WERI-Rb-1 (cell line): ENCODE data around the gene NWD2.
"Not testable (repeated sequence)": the region's sequence is repeated elsewhere in the genome, so short reads cannot be mapped to it uniquely, and the experiment has no call there.

Experiments used
- DNase-seq: peaks from one replicate; pipeline ENCODE4 v3.0.0-alpha.2; 2020
- H3K27ac ChIP-seq: fragments of 250-450 bp; sonication (Bioruptor Pico); 2 replicates; pipeline ENCODE4 v1.5.1; 2020; ENCODE audit warnings: mild to moderate bottlenecking, moderate library complexity
- H3K27me3 ChIP-seq: fragments of 250-450 bp; sonication (Bioruptor Pico); 2 replicates; pipeline ENCODE4 v1.5.1; 2021; ENCODE audit warnings: mild to moderate bottlenecking, low read depth, moderate library complexity; ENCODE audit not compliant: insufficient read depth, severe bottlenecking
- H3K36me3 ChIP-seq: fragments of 250-450 bp; sonication (Bioruptor Pico); 2 replicates; pipeline ENCODE4 v1.5.1; 2020; ENCODE audit warnings: mild to moderate bottlenecking, moderate library complexity
- H3K4me3 ChIP-seq: 2 replicates; pipeline ENCODE4 v1.5.1; 2011; ENCODE audit warnings: low read depth, mild to moderate bottlenecking, control low read depth, low read length
- H3K9me3 ChIP-seq: fragments of 250-450 bp; sonication (Bioruptor Pico); 2 replicates; pipeline ENCODE4 v1.5.1; 2021; ENCODE audit warnings: mild to moderate bottlenecking, moderate library complexity; ENCODE audit not compliant: severe bottlenecking
- TF ChIP-seq, protein P1 (sequence below): IDR thresholded peaks from 2 replicates; pipeline ENCODE4 v1.5.1; 2011; ENCODE audit warnings: low read depth, mild to moderate bottlenecking, control low read depth, inconsistent platforms, low read length

Gene NWD2

DNA sequence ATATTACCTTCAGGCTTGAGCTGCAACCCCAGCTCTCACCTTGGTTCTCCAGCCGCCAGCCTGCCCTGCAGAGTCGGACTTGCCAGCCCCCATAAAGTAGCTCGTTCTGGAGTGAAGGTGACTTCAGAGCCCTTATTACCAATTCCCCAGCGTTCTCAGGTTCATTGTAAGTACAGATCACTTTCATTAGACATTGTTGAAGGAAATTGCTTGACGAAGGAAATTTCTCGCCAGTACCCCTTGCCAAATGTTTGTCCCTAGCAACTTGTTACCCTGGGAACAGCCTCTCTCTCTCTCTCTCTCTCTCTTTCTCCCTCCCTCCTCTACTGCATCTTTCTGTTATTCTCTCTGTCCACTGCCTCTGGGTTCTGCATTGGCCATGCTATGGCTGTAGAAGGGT, 153.0 kb downstream of the NWD2 start:
- TF ChIP-seq, protein P1, sequence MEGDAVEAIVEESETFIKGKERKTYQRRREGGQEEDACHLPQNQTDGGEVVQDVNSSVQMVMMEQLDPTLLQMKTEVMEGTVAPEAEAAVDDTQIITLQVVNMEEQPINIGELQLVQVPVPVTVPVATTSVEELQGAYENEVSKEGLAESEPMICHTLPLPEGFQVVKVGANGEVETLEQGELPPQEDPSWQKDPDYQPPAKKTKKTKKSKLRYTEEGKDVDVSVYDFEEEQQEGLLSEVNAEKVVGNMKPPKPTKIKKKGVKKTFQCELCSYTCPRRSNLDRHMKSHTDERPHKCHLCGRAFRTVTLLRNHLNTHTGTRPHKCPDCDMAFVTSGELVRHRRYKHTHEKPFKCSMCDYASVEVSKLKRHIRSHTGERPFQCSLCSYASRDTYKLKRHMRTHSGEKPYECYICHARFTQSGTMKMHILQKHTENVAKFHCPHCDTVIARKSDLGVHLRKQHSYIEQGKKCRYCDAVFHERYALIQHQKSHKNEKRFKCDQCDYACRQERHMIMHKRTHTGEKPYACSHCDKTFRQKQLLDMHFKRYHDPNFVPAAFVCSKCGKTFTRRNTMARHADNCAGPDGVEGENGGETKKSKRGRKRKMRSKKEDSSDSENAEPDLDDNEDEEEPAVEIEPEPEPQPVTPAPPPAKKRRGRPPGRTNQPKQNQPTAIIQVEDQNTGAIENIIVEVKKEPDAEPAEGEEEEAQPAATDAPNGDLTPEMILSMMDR: no peak
- no peak overlapping the region for H3K4me3 ChIP-seq
- H3K36me3 ChIP-seq: no peaks in the 10 kb centered on the region
- no peak overlapping the region for H3K27ac ChIP-seq
- no peak for DNase-seq
- H3K27me3 ChIP-seq: peaks cover 81% of the 10 kb centered on the region
- peaks cover 5% of the 10 kb centered on the region for H3K9me3 ChIP-seq

DNA sequence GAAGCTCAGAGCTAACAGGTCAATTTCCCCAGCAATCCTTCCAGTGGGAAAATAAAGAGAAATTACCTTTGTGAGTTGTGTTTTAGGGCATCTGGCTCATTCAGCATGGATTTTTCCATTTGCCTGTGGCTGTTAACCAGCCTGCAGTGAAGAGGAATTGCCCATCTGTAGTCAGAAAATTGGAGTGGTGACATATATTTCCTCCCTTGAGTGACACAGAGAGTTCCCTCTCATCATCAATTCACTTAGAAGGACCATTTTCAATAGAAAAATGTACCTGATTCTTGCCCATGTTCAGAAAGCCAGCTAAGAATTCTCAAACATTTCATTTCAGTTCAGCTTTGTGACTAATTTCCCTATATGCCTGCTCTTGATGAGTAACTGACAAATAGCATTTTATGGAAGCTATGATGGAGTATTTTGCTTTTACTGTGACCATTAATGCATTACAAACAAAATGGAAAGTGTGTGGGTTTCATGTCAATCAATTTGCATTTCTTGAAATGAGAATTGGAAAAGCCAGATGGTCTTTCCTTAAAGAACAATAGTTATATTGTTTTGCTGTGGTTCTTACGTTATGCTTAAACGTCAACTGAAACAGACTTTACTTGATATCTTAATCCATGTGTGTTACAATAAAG, 155.8 kb downstream of the NWD2 start:
- Histone ChIP-seq H3K9me3 (peaks cover 5% of the 10 kb centered on the region), H3K36me3 (no peaks in the 10 kb centered on the region), H3K4me3 (no peak overlapping the region), H3K27me3 (peaks cover 82% of the 10 kb centered on the region), H3K27ac (no peak overlapping the region)
- DNase-seq: no peak
- TF ChIP-seq, protein P1: no peak

DNA sequence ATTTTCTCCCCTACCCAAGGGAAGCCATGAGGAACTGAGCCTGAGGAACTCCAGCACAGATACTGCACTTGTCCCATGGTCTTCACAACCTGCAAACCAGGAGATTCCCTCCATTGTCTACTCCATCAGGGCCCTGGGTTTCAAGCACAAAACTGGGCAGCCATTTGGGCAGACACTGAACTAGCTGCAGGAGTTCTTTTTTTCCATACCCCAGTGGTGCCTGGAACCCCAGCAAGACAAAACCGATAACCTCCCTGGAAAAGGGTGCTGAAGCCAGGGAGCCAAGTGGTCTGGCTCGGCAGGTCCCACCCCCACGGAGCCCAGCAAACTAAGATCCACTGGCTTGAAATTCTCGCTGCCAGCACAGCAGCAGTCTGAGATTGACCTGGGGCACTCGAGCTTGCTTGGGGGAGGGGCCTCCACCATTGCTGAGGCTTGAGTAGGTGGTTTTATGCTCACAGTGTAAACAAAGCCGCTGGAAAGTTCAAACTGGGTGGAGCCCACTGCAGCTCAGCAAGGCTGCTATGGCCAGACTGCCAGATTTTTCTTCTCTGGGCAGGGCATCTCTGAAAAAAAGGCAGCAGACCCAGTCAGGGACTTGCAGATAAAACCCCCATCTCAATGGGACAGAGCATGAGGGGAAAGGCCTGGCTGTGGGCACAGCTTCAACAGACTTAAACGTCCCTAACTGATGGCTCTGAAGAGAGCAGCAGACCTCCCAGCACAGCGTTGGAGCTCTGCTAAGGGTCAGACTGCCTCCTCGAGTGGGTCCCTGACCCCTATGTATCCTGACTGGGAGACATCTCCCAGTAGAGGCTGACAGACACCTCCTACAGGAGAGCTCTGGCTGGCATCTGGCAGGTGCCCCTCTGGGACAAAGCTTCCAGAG, 163.6 kb downstream of the NWD2 start:
- not testable (repeated sequence) for H3K4me3 ChIP-seq, H3K9me3 ChIP-seq, H3K36me3 ChIP-seq, H3K27ac ChIP-seq, DNase-seq
- peaks cover 58% of the 10 kb centered on the region for H3K27me3 ChIP-seq

DNA sequence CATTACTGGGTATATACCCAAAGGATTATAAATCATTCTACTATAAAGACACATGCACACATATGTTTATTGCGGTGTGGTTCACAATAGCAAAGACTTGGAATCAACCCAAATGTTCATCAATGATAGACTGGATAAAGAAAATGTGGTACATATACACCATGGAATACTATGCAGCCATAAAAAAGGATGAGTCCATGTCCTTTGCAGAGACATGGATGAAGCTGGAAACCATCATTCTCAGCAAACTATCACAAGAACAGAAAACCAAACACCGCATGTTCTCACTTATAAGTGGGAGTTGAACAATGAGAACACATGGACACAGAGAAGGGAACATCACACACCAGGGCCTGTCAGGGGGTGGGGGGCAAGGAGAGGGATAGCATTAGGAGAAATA, 169.1 kb downstream of the NWD2 start:
- not testable (repeated sequence) for H3K27ac ChIP-seq, DNase-seq, H3K9me3 ChIP-seq, H3K4me3 ChIP-seq, H3K36me3 ChIP-seq
- peaks cover 37% of the 10 kb centered on the region for H3K27me3 ChIP-seq

DNA sequence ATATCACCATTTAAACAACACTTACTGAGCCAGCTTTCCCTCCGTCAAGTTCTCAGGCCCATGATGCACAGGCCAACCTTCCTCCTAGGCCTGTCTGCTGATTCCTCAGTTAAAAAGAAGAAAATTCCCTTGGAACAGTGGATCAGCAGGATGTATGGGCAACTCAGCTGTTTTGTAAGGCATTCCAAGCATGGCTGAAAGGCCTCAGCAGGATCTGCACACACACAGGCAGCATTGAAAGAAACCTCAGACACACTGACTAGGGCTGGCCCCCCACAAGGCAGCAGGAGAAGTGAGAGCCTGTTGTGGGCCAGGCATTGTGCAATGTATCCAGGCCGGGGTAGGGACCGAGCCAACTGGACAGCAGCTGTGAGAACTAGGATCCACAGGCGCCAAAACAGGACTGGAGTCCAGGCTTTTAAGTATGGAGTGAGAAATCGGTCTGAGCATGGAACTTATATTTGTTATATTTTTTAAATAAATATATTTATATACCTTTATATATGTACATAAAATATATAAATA, 171.4 kb downstream of the NWD2 start:
- H3K27me3 ChIP-seq: peaks cover 46% of the 10 kb centered on the region
- no peak overlapping the region for H3K27ac ChIP-seq
- H3K9me3 ChIP-seq: peaks cover 8% of the 10 kb centered on the region
- TF ChIP-seq, protein P1: no peak
- no peaks in the 10 kb centered on the region for H3K36me3 ChIP-seq
- no peak overlapping the region for H3K4me3 ChIP-seq
- DNase-seq: no peak

DNA sequence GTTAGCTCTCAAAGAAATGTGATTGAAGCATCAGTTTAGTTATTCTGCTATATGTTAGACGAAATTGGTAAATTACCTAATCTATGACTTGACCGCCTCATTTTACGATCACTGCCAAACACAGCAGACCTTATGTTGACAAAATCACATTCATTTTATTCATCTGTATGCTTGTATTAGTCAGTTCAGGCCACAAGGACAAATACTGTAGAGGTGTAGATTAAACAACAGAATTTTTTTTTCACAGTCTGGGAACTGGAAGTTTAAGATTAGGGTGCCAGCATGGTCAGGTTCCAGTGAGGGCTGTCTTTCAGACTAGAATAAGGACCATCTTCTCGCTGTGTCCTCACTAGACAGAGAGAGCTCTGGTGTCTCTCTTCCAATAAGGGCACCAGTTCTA, 177.1 kb downstream of the NWD2 start:
- no peak overlapping the region for H3K27ac ChIP-seq
- no peak for DNase-seq
- H3K9me3 ChIP-seq: peaks cover 3% of the 10 kb centered on the region
- peaks cover 70% of the 10 kb centered on the region for H3K27me3 ChIP-seq
- TF ChIP-seq, protein P1: no peak
- no peaks in the 10 kb centered on the region for H3K36me3 ChIP-seq
- H3K4me3 ChIP-seq: no peak overlapping the region
